Panc1 (cell line): ENCODE measurements around the gene ACLY. TPM values are rescaled to one million over a fixed set of nuclear protein-coding genes. Genes with fewer than 3 reads are reported as not detected.

Experiments used
- ATAC-seq: fragments of 200-7000 bp; cut with Tn5 transposase; 2 replicates; pipeline ENCODE4 v1.9.1; 2020; ENCODE audit warnings: mild to moderate bottlenecking, moderate library complexity
- BruUV-seq: library from RNA; stranded (reverse); fragments of 400-500 nt; replicated peaks from 2 replicates; lab custom pipeline; 2021; lab: Mats Ljungman, UMichigan
- CTCF ChIA-PET: fragments of 300-600 bp; sonication (Branson Sonifier 250); formaldehyde crosslinking; loops from one replicate; lab custom pipeline; 2022; ENCODE audit warnings: antibody characterized with exemption; lab: Charles Lee
- POLR2A ChIA-PET: fragments of 300-600 bp; sonication (Branson Sonifier 250); formaldehyde crosslinking; loops from one replicate; lab custom pipeline; 2022; ENCODE audit warnings: antibody characterized with exemption; lab: Charles Lee
- DNase-seq: peaks from one replicate; pipeline ENCODE4 v3.0.0-alpha.2; 2010; ENCODE audit warnings: low read depth, low spot score
- H3K27ac ChIP-seq: 2 replicates; pipeline ENCODE4 v1.5.1; 2011; ENCODE audit warnings: mild to moderate bottlenecking, low read length, inconsistent platforms
- H3K27me3 ChIP-seq: fragments of 200-500 bp; sonication (Bioruptor generic); 2 replicates; pipeline ENCODE4 v1.6.0; 2014; ENCODE audit warnings: low read length, inconsistent platforms; ENCODE audit not compliant: control insufficient read depth, insufficient read depth
- H3K36me3 ChIP-seq: fragments of 200-500 bp; sonication (Bioruptor generic); 2 replicates; pipeline ENCODE4 v1.5.1; 2014; ENCODE audit warnings: inconsistent platforms, mild to moderate bottlenecking, low read length, moderate library complexity; ENCODE audit not compliant: control insufficient read depth, insufficient read depth
- H3K4me1 ChIP-seq: 2 replicates; pipeline ENCODE4 v1.5.1; 2011; ENCODE audit warnings: inconsistent platforms, mild to moderate bottlenecking, low read length, moderate library complexity; ENCODE audit not compliant: control insufficient read depth, insufficient read depth
- H3K4me3 ChIP-seq, 2 experiments: 2 replicates each; pipeline ENCODE4 v1.5.1; 2011 to 2012; ENCODE audit warnings: low read depth in 2 of 2, low read length in 2 of 2, mild to moderate bottlenecking in 2 of 2, inconsistent platforms in 1 of 2, moderate library complexity in 1 of 2
- H3K9me3 ChIP-seq: fragments of 200-500 bp; sonication (Bioruptor generic); 2 replicates; pipeline ENCODE4 v1.5.1; 2014; ENCODE audit warnings: low read depth, mild to moderate bottlenecking, inconsistent platforms, low read length, moderate library complexity; ENCODE audit not compliant: control insufficient read depth, insufficient read depth
- POLR2AphosphoS5 ChIP-seq: IDR thresholded peaks from 2 replicates; pipeline ENCODE4 v1.6.1; 2012; ENCODE audit warnings: mild to moderate bottlenecking, low read depth, low read length, moderate library complexity
- REST ChIP-seq, 2 experiments: IDR thresholded peaks; 2 replicates each; pipeline ENCODE4 v1.6.1; 2011 to 2012; ENCODE audit warnings: low read depth in 2 of 2, control low read depth in 1 of 2, low read length in 1 of 2, mild to moderate bottlenecking in 1 of 2, moderate library complexity in 1 of 2; ENCODE audit not compliant: insufficient read depth in 1 of 2
- SIN3A ChIP-seq: IDR thresholded peaks from 2 replicates; pipeline ENCODE4 v1.6.1; 2012; ENCODE audit warnings: low read depth, mild to moderate bottlenecking, low read length, moderate library complexity, borderline replicate concordance; ENCODE audit not compliant: insufficient read depth
- TCF7L2 ChIP-seq: IDR thresholded peaks from 2 replicates; pipeline ENCODE4 v1.6.1; 2011; ENCODE audit warnings: mild to moderate bottlenecking, low read depth, low read length, inconsistent platforms
- in situ Hi-C: cut with HindIII; loops from 2 replicates; pipeline ENCODE4 v1.10.0; 2016; ENCODE audit warnings: low sequenced_read_pairs, low pct_unique_long_range_greater_than_20kb
- intact Hi-C: fragments of 100-400 bp; cut with micrococcal nuclease; formaldehyde crosslinking; loops from one replicate; pipeline ENCODE4 v1.10.0; 2022; ENCODE audit not compliant: unreplicated experiment
- total RNA-seq: library from RNA; stranded (reverse); gene quantifications from one replicate; pipeline ENCODE4 v1.2.1, GENCODE V29; 2021; ENCODE audit not compliant: unreplicated experiment
- TF ChIP-seq, protein P1 (sequence below): fragments of 450-650 bp; IDR thresholded peaks from 2 replicates; pipeline ENCODE4 v1.5.1; 2017; ENCODE audit warnings: mild to moderate bottlenecking

ACLY gene
- total RNA-seq, 1 experiment from 2014 or later, result 225 TPM

DNA sequence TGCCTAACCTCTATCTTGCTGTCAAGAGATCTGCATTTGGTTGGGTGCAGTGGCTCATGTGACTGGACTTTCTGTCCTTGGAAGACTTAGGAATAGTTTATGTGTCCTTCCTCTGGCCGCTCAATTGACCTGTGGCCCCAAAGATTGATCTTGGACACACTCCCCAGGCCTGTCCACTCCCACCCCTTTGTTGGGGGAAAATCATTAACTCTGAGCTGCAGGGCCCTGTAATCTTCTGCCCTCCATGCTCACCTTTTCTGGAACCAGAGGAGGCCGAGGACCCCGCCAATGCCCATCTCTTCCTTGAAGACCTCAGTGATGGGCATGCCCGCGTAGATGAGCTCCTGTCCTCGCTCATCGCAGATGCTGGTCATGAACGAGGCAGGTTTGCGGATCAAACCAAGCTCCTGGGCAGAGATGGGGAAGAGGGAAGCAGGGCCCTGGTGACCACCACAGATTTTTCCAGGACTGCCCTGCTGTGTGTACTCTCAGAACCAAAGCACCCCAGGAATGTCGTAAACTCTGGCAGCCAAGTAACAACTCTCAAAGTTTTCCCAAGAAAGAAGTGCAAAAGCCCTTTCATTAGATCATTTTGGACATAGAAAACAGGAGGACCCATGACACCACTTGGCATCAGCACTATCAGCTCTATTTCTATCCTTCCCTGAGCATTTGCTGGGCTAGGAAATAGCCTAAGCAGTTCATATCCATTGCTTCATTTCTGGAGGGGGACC, 45.0 kb downstream of the ACLY start:
- Histone ChIP-seq H3K4me1 (no peaks in the 10 kb centered on the region), H3K9me3 (no peaks in the 10 kb centered on the region), H3K27ac (no peak overlapping the region), H3K27me3 (no peaks in the 10 kb centered on the region), H3K4me3 (no peak overlapping the region), H3K36me3 (peaks cover 4% of the 10 kb centered on the region)
- no peak for TF ChIP-seq POLR2AphosphoS5
- TF ChIP-seq SIN3A, result no peak
- TF ChIP-seq, protein P1, sequence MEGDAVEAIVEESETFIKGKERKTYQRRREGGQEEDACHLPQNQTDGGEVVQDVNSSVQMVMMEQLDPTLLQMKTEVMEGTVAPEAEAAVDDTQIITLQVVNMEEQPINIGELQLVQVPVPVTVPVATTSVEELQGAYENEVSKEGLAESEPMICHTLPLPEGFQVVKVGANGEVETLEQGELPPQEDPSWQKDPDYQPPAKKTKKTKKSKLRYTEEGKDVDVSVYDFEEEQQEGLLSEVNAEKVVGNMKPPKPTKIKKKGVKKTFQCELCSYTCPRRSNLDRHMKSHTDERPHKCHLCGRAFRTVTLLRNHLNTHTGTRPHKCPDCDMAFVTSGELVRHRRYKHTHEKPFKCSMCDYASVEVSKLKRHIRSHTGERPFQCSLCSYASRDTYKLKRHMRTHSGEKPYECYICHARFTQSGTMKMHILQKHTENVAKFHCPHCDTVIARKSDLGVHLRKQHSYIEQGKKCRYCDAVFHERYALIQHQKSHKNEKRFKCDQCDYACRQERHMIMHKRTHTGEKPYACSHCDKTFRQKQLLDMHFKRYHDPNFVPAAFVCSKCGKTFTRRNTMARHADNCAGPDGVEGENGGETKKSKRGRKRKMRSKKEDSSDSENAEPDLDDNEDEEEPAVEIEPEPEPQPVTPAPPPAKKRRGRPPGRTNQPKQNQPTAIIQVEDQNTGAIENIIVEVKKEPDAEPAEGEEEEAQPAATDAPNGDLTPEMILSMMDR, result no peak
- TF ChIP-seq TCF7L2, result no peak
- TF ChIP-seq REST (IDR thresholded peaks at IDR 0.05; ENCODE audit: insufficient read depth in 1 of 2, low read depth in 2 of 2, low read length in 1 of 2), result no peak
- intact Hi-C loops (no loop called here), in situ Hi-C loops (no loop called here)
- BruUV-seq, result no TSS peak
- ATAC-seq (no peak), DNase-seq (no peak)
- CTCF ChIA-PET, result no interaction called here
- POLR2A ChIA-PET, result no interaction called here

DNA sequence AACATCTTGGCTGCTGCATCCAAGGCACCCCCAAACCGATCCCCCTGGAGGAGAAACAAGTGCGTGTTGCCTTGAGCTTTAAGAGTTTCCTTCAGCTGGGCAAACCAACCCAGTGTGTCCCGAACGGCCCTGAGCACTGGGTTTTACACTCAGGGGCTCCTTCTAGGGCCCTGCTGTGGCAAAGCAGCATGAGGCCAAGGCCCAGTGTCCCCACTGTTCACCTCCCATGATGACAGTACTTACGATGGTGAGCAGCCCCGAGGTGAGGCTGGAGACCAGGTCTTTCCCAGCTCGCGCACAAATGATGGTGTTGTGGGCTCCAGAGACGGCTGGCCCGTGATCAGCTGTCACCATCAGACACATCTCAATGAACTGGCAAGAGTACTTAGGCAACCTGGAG, 47.0 kb downstream of the ACLY start:
- TF ChIP-seq SIN3A (no peak), TCF7L2 (no peak), REST (IDR thresholded peaks at IDR 0.05; ENCODE audit: insufficient read depth in 1 of 2, low read depth in 2 of 2, low read length in 1 of 2) (no peak), POLR2AphosphoS5 (no peak)
- TF ChIP-seq, protein P1, result no peak
- Histone ChIP-seq H3K4me1 (no peaks in the 10 kb centered on the region), H3K27me3 (no peaks in the 10 kb centered on the region), H3K27ac (no peak overlapping the region), H3K4me3 (no peak overlapping the region), H3K36me3 (no peaks in the 10 kb centered on the region; the same call in 1 of the 2 replicates), H3K9me3 (no peaks in the 10 kb centered on the region)
- DNase-seq, result no peak
- no peak for ATAC-seq
- POLR2A ChIA-PET, result no interaction called here
- in situ Hi-C loops, result no loop called here
- no TSS peak for BruUV-seq
- CTCF ChIA-PET, result no interaction called here
- intact Hi-C loops, result no loop called here
